Measurements from ENCODE around the gene AFF2.
"Not testable (repeated sequence)": the region's sequence is repeated elsewhere in the genome, so short reads cannot be mapped to it uniquely, and the experiment has no call there.

The AFF2 gene

DNA sequence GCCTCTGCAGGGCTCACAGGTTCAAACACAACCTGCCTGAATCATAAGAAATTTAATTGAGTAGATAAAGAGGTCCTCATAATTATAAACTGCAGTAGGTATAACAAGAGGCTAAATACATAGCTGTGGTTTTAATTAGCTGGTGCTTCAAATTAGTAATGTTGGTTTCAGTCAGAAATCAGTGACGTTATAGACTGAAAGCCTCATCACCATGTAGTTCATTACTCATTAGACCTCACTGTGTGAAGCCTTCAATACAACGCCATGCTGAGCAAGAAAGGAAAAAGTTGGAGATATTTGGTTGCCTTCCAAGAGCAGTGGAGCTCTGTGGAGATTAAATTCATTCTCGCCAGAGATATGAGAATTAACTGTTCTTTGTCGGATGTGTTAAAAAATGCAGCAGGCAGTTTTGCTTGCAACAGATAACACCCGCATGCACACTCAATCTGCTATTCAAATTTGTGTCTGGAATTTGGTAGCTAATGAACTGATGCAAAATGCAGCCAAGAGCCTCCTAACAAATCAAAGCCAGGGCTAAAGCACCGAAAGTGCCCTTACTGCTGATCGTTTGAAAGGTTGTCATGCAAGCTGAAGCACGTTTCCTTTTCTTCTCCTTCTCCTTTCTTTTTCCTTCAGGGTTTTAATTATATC lies 148.9 kb downstream of the AFF2 start:
- DNase-seq: no peak

DNA sequence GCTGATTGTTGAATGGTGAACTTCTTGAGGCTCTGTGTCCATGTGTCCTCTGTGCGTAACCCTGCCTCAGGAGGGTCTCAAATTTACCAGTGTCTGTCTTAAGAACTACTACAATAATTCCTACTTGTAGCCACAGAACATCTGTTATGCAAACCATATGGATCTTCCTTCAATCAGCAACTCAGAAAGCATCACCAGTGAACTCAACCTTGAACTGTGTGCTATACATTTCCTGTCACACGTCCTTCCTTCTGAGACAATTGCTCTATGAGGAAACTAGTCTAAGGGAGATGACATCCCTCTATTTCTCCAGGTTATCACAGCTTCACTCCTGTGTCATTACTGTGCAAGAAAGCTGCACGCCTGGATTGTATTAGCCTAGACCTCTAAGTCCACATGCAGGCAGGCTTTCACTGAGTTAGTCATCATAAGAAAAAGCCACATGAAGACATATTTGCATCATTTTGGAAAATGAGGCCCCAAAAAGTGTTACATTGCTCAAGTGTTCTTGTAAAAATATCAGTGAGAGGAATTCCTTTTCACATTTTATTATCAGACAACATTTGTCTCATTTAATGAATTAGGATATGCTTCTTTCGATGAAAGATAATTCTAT lies 157.8 kb downstream of the AFF2 start:
- DNase-seq: no peak

DNA sequence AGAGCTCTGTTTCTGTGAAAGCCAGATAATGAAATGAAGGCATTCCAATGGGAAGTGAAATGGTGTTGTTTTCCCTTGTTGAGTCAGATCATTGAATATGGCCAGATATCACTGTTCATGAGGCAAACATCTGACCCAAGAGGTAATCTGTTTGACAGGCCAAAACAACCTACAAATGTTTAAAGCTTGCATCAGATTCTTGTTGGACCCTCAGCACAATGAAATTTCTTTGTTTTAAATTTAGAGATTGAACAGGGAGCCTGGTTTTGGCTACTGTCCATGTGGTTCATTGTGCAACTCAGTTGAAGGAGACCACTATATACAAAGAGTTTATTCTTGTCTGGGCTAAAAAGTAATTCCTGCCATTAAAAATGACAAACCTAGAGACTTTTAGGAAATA lies 159.1 kb downstream of the AFF2 start:
- DNase-seq: no peak

DNA sequence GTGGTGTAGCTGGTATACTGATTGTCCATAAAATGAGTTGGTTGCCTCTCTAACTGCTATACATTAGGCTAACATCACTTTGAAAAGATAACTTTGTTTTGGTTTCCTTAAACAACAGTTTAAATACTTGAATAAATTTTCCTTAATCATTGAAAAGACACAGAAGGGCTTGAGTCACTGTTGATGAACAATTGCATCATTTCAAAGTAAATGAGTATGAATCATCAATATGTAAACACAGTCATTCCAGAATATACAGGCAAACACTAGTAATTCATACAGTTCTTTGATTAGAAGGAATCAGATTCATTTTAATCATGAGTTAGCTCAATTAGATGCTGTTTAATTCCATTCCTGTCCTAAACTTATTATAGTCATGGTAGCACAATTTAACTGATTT lies 160.6 kb downstream of the AFF2 start:
- DNase-seq: no peak

DNA sequence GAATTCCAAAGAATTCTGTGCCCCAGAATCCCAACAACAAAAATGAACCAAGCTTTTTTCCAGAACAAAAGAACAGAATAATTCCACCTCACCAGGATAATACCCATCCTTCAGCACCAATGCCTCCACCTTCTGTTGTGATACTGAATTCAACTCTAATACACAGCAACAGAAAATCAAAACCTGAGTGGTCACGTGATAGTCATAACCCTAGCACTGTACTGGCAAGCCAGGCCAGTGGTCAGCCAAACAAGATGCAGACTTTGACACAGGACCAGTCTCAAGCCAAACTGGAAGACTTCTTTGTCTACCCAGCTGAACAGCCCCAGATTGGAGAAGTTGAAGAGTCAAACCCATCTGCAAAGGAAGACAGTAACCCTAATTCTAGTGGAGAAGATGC lies 161.6 kb downstream of the AFF2 start:
- DNase-seq: no peak

DNA sequence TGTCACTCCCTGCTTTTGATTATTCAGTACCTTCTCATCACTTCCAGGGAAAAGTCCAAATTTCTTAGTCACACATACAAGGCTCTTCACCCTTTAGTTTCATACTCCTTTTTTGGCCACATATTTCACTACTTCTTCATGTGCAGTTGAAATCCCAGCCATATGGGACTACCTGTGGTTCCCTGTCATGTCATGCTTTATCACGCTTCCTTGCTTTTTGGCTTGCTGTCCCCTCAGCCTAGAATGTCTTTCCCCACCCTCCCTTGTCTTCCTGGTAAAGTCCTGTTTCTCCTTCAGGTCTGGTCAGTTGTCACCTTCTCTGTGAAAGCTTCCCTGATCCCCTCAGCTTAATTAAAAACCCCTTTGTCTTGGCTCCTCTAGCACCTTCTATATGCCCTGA lies 163.8 kb downstream of the AFF2 start:
- no peak for DNase-seq

DNA sequence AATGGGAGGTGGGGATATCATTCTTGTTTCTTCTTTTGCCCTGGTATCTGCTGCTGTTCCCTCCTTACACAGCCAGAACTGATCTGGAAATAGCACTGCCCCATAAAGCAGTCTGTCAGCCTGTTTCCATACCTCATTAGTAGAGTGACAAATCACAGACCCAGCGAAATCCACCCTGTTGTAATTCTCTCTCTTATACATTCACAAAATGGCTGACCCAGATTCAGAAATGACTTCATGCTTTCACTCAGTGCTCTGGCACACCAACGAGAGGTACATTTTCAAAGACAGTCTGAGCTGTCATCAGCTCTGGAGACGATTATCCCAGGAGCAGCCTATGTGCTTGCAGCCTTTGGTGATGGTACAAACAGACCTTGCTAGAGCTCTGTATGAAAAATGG lies 164.6 kb downstream of the AFF2 start:
- DNase-seq: no peak

DNA sequence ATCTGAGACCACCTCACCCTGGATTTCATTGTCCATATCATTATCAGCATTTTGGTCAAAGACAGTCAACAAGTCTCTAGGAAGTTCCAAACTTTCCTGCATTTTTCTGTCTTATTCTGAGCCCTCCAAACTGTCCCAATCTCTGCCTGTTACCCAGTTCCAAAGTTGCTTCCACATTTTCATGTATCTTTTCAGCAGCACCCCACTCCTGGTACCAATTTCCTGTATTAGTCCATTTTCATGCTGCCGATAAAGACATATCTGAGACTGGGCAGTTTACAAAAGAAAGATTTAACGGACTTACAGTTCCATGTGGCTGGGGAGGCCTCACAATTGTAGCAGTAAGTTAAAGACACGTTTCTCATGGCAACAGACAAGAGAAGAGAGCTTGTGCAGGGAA lies 168.8 kb downstream of the AFF2 start:
- not testable (repeated sequence) for DNase-seq

DNA sequence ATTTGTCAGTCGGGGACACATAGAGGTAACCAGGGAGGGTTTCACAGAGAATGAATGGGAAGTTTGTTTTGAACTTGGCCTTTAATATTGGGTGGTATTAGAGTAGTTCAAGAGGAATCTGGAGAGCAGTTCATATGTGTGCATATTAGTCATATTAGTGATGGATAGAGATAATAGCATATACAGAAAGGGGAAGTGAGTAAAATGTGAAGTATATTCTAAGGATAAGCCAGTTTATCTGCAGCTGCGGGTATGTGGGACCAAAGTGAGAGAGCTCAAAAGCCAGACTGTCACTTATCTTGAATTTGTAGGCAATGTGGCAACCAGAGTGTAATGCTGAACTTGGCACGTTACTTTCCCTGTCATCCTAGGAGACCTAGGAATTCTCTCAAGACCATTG lies 169.9 kb downstream of the AFF2 start:
- no peak for DNase-seq

DNA sequence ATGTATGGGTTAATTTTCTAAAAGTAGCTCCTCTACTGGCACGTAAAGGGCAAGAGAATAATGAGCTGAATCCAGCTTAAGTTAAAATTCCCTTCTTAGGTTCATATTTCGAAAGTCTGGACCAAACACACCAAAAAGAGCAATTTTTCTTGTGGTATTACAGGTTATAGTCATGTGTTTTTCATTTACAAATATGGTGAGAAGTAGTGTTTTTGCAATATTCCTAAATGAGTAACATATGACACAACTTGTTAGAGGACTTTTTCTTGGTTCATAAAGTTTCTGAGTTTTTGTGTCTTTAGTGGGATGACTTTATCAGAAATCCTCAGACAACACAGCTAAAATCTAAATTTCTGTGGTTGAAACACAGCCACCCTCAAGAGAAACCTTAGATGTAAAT lies 172.1 kb downstream of the AFF2 start:
- DNase-seq: no peak

DNA sequence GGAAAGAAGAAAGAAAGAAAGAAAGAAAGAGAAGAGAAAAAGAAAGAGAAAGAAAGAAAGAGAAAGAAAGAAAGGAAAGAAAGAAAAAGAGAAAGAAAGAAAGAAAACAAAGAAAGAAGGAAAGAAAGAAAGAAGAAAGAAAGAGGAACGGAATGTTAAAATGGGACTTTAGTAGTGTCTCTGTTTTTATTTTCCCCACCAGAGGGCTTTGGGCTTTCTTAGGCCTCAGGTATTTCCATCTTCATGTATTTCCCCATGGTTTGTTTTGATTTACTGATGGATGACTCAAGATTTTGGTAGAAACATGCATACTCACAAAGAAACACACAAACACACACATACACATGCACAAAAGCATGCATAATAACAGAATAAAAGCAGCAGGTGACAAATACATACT lies 181.2 kb downstream of the AFF2 start:
- DNase-seq: no peak

DNA sequence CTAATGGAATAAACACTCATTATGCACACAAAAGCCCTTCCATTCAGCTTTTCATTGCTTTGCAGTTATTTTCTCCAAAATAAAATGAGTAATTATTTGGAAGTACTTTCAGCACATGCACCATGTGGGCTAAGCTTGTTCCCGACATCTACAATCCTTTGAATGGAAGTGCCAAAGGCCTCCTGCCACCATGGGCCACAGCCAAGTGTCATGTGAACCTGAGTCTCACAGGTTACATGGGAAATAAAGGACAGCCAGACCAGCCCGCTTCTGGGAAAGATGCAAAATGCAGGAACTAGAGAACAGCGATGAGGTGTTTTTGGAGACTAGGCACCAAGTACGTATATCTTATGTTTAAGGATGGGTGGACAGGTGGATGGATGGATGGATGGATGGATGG lies 181.8 kb downstream of the AFF2 start:
- DNase-seq: no peak

DNA sequence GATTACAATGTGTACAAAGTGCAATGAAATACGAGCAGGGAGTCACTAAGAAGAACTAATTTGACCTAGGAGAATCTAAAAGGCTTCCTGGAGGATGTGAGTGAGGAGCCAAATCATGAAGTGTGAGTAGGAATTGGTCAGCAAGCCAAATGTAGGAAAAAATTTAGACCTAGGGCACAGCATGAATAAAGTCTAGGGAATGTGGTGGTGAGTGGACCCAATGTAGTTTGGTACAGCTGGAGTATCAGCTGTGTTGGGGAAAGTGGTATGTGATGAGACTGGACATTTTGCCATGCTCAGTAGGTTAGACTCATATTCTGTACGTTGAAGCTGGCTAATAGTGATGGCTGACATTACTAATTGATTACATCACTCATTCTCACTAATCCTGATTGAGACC lies 191.0 kb downstream of the AFF2 start:
- no peak for DNase-seq

DNA sequence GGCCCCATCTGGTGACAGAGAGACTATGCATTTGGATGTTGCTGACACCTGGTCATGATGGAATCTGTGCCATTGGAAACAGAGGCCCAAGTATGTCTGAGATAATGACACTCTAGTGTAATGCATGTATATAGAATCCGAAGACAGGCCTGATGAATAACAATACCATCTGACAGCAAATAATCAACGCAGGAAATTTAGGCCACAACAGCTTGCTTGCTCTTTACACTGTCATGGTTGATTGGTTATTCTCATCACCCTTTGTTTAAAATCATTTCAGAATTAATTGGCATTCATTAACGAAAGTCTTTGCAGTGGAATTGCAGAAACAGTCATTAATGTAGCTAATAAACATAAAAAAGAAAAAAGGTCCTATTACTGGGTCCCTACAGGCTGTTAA lies 194.8 kb downstream of the AFF2 start:
- no peak for DNase-seq

DNA sequence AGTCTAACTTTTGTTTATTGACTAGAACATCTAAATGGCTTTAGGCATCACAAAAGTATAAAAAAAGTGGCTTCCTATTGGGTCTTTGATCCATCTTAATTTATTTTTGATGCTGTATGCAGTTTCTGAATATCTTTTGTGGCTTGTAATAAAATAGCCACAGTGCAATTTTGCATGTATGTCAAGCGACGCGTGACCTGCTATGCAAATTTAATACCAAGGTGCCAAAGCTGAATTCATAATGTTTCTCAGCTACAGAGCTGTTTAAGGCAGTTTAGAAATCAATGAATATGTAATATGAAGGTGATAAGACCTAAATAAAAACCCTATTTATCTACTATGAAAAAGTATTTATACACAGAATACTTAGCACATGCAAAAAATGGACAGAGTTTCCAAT lies 197.8 kb downstream of the AFF2 start:
- DNase-seq: no peak

DNA sequence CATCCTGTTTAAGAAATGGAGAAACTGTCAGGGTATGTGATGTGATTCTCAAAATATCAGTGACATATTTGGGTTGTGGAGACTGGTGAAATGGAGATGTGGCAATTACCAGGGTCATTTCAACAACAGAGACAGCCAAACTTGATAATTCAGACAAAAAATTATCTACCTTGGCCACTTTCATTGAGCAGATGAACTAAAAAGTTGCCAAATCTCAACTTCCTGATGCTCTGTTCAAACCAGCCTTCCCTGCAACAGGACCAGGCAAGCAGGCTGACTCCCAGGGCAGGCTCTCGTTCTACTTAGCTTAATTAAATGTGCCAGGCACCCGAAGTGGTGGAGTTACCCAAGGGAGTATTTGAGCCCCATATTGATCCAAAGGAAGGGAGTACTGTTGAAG lies 199.6 kb downstream of the AFF2 start:
- DNase-seq: no peak

DNA sequence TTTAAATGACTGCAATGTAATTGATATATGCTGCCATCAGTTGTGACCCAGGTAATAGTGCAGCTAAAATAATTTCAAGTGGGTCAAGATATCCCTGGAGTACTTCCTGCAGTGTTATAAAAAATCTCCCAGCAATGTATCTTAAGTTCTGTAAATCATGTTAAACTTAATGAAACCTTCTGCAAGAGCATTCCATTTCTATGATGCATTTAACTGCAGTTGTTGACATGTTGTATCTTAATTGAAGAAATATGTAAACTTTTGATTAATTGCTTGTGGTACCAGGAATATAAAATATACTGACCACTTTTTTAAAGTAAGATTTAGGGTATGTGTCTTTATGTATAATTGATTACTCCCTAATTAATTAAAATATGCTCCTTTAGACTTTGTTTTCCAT lies 213.6 kb downstream of the AFF2 start:
- DNase-seq: no peak

DNA sequence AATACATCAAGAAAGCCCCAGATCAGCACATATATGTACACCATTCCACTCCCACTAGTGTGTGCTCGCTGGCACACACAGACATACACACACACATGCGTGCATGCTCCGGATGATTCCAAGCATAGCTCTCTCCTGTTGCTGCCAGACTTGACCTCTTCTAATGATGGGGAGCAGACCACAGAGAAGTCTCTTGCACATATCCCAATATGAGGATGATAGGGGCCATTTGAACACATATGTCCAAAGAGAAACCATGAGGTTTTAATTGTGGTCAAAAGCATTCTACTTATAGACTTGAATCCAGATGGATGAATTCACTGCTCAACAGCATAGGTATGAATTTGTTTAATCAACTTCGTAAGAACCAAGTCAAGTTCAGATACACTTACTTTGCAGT lies 214.9 kb downstream of the AFF2 start:
- DNase-seq: no peak

DNA sequence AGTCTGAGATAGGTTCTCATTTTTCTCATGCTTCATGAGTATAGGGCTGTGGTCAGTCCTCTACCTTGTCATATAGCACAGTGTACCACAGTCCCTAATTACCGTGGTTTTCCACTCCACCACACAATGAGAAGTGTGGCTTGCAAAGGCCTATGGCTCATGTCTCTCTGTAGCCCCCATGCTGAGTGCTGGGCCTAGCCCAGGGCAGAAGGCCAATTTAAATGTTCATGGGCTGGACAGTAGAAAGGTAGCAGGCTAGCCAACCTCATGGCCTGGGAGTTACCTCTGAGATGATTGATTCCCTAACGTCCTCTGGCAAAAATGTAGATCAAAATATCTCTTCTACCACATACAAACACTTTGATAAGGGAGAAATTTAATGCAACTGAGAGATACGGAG lies 222.5 kb downstream of the AFF2 start:
- DNase-seq: no peak

DNA sequence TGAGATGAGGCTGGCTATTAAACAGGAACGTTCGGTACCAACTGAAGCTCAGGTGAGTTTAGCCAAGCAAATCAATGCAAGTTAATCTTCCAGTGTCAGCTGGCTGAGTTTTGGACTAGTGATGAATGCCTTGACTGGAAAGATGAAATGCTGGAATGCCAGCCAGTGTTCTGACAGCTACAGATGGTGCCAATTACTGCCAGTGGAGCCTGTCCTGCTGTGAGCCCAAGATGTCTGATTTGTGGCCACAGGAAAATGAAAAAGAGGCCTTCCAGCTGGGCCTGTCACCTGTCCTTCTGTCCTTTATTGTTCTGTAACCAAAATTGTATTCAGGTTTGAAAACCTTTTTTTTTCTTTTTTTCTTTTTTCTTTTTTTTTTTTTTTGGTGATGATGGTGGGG lies 223.1 kb downstream of the AFF2 start:
- DNase-seq: no peak

DNA sequence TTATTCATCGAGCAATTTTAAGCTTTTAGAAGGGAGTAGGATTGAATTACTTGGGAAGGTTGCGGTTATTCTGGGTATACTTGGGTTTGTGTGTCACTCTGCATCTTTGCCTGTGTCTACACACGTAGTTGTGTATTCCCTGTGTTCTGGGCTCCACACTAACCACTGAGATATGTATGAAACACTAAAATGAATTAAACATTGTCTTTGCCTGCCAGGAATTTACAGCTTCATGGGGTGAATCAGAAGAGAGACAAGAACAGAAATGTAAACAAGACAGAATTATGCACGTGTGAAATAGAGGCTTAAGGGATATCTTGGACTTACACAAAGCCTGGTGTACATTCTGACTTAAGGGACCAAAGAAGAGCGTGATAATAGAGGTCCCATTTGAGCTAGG lies 228.5 kb downstream of the AFF2 start:
- DNase-seq: no peak

DNA sequence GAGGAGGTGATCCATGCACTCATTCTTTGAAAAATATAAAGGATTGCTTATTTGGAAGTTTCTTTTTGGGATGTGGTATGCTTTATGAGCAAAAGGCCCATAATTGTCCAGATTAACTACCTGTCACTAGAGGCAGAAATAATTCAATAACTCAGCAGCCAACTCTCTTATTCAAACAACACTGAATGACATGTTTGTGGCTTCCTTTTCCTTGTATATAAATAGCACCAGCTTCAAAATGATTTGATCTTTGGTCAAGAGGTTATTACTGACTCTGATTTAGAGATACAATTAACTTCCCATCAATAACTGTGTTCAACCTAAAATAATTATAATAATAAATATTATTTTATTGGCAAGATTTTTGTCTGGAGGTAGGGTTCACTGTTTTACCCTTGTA lies 232.3 kb downstream of the AFF2 start:
- DNase-seq: no peak

DNA sequence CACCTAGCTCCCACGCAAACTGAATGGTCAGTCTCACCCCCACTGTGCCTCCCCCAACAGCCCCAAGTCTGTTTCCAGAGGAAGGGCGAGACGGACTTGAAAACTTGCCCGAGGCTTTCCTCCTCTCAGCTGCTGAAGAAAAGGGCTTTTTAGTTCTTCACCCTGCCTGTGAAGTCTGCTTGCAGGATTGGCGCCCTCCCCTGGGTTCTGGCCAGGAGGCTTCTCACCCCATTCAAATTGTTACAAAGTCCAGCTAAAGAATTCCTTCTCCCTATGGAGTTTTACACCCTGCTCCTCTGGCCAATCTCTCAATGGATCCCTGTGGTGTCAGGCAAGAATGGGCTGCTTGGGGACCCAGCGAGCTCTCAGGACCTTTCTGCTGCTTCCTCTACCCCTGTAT lies 241.0 kb downstream of the AFF2 start:
- DNase-seq: no peak

DNA sequence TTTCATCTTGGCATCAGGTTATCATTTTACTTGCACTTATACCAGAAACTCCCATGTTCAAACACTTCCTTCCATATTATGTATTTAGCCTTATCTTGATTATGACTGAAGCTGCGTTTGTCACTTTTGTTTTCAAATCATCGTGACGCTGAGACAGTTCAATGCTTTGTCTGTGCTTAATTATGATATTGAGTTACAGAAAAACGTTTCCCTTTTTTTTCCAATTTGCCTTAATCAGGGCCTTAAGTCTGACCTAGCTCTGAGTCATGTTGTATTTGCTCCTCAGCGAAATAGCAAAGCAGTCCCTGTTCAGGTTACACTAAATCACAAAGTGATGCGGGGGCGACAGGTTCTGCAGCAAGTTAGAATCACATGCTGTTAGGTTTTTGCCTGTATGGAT lies 254.7 kb downstream of the AFF2 start:
- no peak for DNase-seq

DNA sequence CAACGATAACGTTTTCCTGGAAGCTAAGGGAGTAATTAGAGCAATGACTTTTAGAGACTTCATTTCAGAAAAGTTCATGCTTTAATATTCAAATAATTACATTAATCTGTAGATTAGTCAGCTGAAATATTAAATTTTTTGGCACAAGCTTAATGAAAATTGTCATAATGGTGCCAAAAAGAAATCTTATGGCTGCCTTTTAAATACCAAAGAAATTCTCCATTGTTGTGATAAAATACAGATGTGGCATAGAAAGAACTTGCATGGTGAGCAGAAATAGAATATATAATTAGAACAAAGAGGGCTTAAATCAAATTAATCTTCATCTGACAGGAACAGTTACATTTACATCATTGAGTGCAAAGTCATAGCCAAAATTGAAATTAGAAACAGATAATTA lies 263.5 kb downstream of the AFF2 start:
- DNase-seq: no peak

Data from GOT3 (cell line).